Measurements from ENCODE around the gene WHRN.

GRCh38 chr9:114494776-114495569 is 10.3 kb downstream of the WHRN start:
- TF ChIP-seq CTCF (IDR thresholded peaks at IDR 0.05): no peak
- TF ChIP-seq POLR2A (IDR thresholded peaks at IDR 0.05): no peak
- TF ChIP-seq EP300 (IDR thresholded peaks at IDR 0.05): no peak

Data from tibial nerve (tissue), 4 donors.